ENCODE data around the gene MXRA5. TPM values are rescaled to one million over a fixed set of nuclear protein-coding genes. Genes with fewer than 3 reads are reported as not detected.
A peak's percentile ranks its signal among the peaks of the same experiment; 100 is the strongest.
"Not testable (repeated sequence)": the region's sequence is repeated elsewhere in the genome, so short reads cannot be mapped to it uniquely, and the experiment has no call there.

Gene MXRA5
- total RNA-seq, 1 experiment from 2014 or later, result 1.8 TPM

DNA sequence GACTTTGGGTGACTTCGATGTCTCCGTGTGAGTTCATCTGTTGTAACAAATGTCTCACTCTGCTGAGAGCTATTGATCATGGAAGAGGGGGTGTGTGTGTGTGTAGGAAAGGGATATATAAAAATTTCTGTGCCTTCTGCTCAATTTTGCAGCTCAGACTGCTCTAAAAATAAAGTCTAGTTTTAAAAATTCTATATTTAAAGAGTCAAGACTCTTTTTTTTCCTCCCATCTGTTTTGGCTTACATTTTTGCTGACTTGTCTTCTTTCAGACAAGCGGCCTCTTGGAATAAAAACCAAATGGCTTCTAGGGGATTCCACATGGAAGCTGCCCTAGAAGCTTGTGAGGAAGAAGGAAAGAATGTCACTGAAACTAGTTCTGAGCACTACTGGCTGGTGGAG, 6.3 kb upstream of the MXRA5 start:
- H3K36me3 ChIP-seq (replicated peaks; ENCODE audit: control insufficient read depth, insufficient read depth, low read length); DNase-seq; H3K4me3 ChIP-seq (ENCODE audit: insufficient read depth, low read depth, low read length); H3K27me3 ChIP-seq (ENCODE audit: control insufficient read depth, insufficient read depth, low read length): not testable (repeated sequence)

DNA sequence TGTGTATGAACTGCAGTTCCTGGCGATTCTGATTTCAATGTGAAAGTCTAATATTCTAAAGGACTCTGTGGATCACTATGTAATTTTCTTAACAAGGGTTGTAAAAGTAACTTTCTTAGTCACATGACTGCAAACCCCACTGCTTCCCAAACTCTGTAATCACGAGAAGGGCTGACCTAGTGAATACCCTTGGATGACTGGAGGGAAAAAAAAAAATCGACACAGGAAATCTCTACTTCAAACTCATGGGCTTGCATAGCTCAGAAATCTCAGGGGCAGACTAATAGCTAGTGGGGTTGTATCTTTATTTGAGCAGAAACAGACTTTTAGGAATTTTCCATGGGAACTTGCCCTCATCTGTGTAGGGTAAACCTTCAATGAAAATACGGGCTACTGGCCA, 4.8 kb upstream of the MXRA5 start:
- Histone ChIP-seq H3K4me3 (ENCODE audit: insufficient read depth, low read depth, low read length) (no peak overlapping the region), H3K27me3 (ENCODE audit: control insufficient read depth, insufficient read depth, low read length) (peaks cover 18% of the 10 kb centered on the region), H3K36me3 (replicated peaks; ENCODE audit: control insufficient read depth, insufficient read depth, low read length) (no peaks in the 10 kb centered on the region)
- DNase-seq, result no peak

DNA sequence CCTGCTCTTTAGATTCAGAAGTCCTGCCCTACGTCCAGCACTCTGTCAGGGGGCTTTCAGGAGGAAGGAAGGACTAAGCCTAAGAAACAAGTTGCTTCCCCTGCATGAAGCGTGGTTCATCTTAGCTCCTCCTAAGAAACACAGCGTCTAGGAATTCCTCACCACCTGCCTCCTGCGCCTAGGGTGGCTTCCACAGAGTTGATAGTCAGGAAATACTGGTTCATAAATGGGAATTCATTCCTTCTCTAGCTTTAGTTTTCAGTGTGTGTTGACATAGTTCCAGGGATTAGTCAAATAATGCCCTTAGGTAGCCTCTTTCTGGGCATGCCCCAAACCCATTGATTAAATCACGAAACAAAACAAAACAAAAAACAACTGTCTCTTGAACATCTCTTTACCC, 1.7 kb upstream of the MXRA5 start:
- H3K27me3 ChIP-seq (ENCODE audit: control insufficient read depth, insufficient read depth, low read length), result peaks cover 44% of the 10 kb centered on the region
- no peak for DNase-seq
- no peak overlapping the region for H3K4me3 ChIP-seq (ENCODE audit: insufficient read depth, low read depth, low read length)
- no peaks in the 10 kb centered on the region for H3K36me3 ChIP-seq (replicated peaks; ENCODE audit: control insufficient read depth, insufficient read depth, low read length)

DNA sequence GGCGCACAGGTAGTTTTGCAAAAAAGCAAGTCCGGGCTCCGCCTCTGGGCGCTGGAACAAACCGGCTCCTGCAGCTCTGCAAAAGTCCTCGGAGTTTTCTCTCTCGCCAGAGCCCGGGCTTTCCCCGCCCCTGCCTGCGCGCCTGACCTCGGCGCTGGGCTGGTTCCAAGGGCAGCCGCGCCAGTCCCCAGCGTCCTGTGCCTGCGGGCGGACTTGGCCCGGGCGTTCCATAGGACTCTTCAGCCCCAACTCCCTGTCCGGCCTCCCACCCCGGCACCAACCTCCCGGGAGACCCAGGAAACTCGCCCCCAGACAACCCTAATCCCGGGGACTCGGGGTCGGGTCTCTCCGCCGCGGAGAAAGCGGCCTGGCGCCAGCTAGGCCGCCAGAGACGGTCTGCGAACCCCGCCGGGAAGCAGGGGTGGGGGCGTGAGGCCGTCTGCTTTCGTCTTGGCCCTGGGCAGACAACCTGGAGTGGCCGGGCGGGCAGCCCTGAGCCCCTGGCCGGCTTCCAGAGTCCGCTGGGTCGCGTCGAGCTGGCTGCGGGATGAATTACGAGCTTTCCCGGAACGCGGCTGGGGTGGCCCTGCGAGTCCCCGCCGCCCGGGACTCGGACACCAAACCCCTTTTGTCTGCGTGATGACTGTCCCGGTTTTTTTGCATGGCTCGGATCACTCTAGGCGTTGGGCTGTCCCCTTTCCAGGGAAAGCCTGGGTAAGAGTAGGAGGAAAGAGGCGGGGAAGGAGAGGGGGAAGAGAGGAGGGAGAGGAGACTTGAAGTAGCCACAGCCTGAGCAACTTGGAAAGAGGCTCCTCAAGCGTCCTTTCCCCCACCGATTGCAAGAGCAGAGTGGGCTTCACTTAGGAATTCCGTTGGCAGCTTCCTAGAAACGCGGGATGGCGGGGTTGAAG, 916 bp downstream of the MXRA5 start:
- Histone ChIP-seq H3K27me3 (ENCODE audit: control insufficient read depth, insufficient read depth, low read length) (peaks cover 45% of the 10 kb centered on the region), H3K4me3 (ENCODE audit: insufficient read depth, low read depth, low read length) (peak overlapping the region; percentile 60)
- peak; percentile 68 for DNase-seq

DNA sequence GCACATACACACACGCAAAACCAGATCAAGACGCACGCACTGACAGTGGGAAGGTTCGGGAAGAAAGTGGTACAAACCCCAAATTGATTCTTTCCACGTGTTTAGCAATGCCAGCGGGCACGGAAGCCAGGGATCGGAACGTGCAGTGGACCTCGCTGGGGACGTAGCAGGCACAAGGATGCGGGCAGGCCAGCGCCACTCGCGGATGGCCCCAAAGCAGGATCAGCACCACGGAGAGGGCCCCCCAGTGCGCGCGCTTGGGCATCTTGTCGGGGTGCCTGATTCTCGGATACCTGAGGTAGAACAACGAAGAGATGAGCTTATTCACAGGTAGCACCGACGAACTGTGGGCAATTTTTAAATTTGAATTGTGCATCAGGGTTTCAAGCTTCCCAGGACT, 2.9 kb downstream of the MXRA5 start:
- H3K4me3 ChIP-seq (ENCODE audit: insufficient read depth, low read depth, low read length); H3K36me3 ChIP-seq (replicated peaks; ENCODE audit: control insufficient read depth, insufficient read depth, low read length): not testable (repeated sequence)
- peak; percentile 15 for DNase-seq
- peaks cover 44% of the 10 kb centered on the region for H3K27me3 ChIP-seq (ENCODE audit: control insufficient read depth, insufficient read depth, low read length)

More for the DNA sequence above, 916 bp downstream of the MXRA5 start:
- no peaks in the 10 kb centered on the region for H3K36me3 ChIP-seq (replicated peaks; ENCODE audit: control insufficient read depth, insufficient read depth, low read length)

DNA sequence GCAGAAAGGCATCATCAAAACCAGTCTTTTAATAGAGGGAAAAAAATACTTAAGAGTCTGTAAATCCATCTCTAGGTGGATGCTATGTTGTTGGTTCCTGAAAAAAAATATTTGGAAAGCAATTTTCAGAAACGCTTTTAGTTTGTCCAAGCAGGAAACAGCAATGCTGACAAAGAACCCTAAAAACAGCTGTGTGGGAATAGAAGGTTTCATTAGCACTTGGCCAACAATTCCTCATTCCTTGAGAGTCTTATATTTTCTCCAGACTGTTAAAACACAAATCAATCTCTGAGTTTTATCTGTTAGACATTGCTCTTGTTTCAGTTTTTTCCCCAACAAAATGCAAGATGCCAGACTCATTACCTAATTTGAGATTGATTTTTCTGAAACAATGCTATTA, 6.4 kb downstream of the MXRA5 start:
- H3K4me3 ChIP-seq (ENCODE audit: insufficient read depth, low read depth, low read length), result no peak overlapping the region
- H3K36me3 ChIP-seq (replicated peaks; ENCODE audit: control insufficient read depth, insufficient read depth, low read length), result no peaks in the 10 kb centered on the region
- peaks cover 15% of the 10 kb centered on the region for H3K27me3 ChIP-seq (ENCODE audit: control insufficient read depth, insufficient read depth, low read length)
- no peak for DNase-seq

DNA sequence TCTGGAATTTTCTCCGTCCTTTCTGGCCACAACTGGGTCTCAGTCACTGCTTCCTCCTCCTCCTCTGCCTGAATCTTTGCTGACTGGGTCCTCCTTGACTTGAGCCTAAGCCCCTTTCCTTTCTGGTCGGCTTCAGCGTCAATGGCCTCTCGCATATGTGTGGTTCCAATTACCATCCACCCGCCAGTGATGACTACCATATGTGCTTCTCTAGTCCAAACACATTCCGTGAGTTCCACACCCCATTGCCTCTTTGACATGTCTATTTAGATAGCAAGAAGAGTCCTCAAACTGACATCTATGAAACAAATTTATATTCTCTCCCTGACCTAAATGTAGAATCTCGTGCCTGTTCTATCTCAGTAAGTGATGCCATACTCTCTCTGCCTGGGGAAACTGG, 19.8 kb downstream of the MXRA5 start:
- Histone ChIP-seq H3K4me3 (ENCODE audit: insufficient read depth, low read depth, low read length) (no peak overlapping the region), H3K27me3 (ENCODE audit: control insufficient read depth, insufficient read depth, low read length) (no peaks in the 10 kb centered on the region), H3K36me3 (replicated peaks; ENCODE audit: control insufficient read depth, insufficient read depth, low read length) (no peaks in the 10 kb centered on the region)
- DNase-seq, result no peak

DNA sequence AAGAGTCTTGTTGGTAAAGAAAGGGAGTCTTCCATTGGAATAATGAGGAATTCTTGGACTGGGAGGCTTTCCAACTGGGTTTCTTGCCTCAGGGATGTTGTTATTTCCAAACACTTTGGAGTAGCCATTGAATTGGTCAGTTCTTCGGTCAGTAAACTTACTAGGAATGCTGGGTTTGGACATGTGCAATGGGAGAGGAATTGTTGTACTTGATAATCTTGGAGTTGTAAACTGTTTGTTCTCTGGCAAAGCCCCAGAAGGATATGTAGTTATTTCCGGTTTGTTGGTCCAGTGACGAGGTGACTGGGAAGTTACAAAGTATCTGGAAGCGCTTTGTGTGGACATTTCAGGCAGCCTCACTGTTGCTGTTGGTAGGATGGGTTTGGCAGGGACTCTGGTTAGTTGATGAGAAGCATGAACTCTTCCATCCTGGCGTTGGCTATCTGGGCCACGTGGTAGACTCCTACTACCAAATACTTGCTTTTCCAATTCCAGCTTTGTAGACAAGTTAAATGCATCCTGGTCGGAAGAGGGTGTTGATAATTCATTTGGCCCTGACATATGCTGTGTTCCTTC, 25.9 kb downstream of the MXRA5 start:
- DNase-seq, result no peak
- Histone ChIP-seq H3K27me3 (ENCODE audit: control insufficient read depth, insufficient read depth, low read length) (no peaks in the 10 kb centered on the region), H3K4me3 (ENCODE audit: insufficient read depth, low read depth, low read length) (no peak overlapping the region), H3K36me3 (replicated peaks; ENCODE audit: control insufficient read depth, insufficient read depth, low read length) (no peaks in the 10 kb centered on the region)

DNA sequence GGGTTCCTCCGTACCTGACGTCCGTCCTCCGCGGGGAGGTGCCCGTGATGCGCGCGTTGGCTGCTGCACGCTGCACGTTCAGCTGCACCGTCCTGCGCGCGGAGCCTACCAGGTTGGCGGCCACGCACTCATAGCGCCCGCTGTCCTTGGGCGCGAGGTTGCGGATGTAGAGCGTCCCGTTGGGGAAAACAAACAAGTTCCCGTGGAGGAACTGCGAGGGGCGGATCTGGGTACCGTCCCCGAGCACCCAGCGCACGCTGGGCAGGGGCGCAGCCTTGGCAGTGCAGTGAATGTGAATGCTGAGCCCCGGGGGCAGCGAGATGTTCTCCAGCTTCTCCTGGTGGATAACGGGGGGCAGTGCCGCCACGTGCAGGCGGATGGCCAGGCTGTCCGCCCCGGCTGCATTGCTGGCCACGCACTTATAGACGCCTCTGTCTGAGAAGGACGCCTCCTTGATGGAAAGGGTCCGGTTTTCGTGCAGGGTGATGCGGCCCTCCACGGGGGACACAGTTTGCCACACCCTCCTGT, 29.2 kb downstream of the MXRA5 start:
- no peak overlapping the region for H3K4me3 ChIP-seq (ENCODE audit: insufficient read depth, low read depth, low read length)
- H3K27me3 ChIP-seq (ENCODE audit: control insufficient read depth, insufficient read depth, low read length), result no peaks in the 10 kb centered on the region
- no peaks in the 10 kb centered on the region for H3K36me3 ChIP-seq (replicated peaks; ENCODE audit: control insufficient read depth, insufficient read depth, low read length)
- DNase-seq, result peak; percentile 7

DNA sequence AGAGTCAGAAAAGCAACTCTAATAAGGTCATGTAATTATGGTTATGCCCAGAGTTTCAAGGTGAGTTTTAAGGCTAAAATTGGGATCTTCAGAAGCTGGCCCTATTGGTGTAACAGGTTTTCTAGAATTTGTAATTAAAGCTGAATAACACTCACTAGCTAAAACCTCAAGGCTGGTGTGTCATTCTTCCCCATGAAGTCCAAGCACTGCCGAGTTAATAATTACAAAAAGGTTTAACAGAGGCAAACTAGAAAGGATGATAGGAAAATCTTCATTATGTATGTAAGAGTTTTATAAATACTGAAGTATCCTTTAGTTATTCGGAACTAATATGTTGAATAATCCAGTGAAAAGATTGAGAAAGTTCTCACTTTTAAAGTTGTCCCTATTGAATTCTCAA, 34.3 kb downstream of the MXRA5 start:
- no peaks in the 10 kb centered on the region for H3K27me3 ChIP-seq (ENCODE audit: control insufficient read depth, insufficient read depth, low read length)
- DNase-seq, result no peak
- H3K36me3 ChIP-seq (replicated peaks; ENCODE audit: control insufficient read depth, insufficient read depth, low read length), result no peaks in the 10 kb centered on the region
- no peak overlapping the region for H3K4me3 ChIP-seq (ENCODE audit: insufficient read depth, low read depth, low read length)

DNA sequence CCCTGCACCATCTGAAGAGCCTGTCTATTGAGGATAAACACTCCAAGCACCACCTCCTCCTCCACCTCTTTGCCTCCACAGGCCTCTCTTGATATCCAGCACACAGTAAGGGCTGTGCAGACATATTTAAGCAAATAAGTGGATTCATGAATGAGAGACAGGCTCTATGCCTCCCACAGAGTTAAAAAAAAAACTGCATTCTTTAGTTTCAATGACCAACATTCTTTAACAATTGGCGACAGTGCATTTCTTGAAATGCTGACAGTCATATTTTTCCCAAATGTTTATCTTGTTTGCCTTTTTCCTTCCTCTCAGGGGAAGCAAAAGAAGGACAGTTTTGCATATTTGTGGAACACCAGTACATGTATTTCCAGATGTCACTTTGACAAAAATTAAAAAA, 38.6 kb downstream of the MXRA5 start:
- Histone ChIP-seq H3K36me3 (replicated peaks; ENCODE audit: control insufficient read depth, insufficient read depth, low read length) (no peaks in the 10 kb centered on the region), H3K4me3 (ENCODE audit: insufficient read depth, low read depth, low read length) (no peak overlapping the region), H3K27me3 (ENCODE audit: control insufficient read depth, insufficient read depth, low read length) (no peaks in the 10 kb centered on the region)
- no peak for DNase-seq

DNA sequence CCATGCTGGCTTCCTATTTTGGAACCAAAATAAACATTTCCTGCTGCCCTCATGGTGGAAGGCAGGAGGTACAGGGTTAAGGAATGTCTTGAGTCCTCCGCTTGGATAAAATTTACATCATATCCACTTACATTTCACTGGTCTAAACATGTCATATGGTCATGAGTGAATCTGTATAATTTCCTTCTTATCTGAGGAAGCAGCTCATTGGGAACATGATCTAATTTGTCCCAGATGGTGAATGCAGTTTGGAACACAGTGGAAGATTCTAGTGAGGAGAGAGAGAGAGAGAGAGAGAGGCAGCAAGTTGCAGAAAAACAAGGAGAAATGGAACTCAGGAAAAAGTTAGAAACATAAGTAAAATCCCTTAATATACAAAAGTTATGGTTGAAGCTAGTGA, 46.8 kb downstream of the MXRA5 start:
- Histone ChIP-seq H3K4me3 (ENCODE audit: insufficient read depth, low read depth, low read length) (no peak overlapping the region), H3K36me3 (replicated peaks; ENCODE audit: control insufficient read depth, insufficient read depth, low read length) (no peaks in the 10 kb centered on the region), H3K27me3 (ENCODE audit: control insufficient read depth, insufficient read depth, low read length) (no peaks in the 10 kb centered on the region)
- DNase-seq, result no peak

DNA sequence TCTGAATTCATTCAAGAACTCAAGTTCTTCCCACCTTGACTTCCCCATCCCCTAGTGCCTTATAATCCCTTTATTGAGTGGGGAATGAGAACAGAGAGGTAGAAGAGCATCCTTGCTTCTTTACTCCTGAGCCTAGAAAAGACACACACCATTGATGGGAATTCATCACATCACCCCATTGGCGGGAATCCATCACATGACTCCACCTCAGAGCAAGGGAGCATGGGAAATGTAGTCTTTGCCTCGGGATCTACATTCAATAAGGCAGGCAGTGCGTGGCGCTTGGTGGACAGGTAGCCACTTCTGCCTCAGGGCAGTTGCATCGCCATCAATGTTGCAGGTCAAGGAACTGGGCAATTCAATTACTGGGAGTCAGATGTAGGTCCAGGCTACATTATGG, 50.7 kb downstream of the MXRA5 start:
- DNase-seq, result peak; percentile 47
- no peak overlapping the region for H3K4me3 ChIP-seq (ENCODE audit: insufficient read depth, low read depth, low read length)
- H3K27me3 ChIP-seq (ENCODE audit: control insufficient read depth, insufficient read depth, low read length), result no peaks in the 10 kb centered on the region
- no peaks in the 10 kb centered on the region for H3K36me3 ChIP-seq (replicated peaks; ENCODE audit: control insufficient read depth, insufficient read depth, low read length)

DNA sequence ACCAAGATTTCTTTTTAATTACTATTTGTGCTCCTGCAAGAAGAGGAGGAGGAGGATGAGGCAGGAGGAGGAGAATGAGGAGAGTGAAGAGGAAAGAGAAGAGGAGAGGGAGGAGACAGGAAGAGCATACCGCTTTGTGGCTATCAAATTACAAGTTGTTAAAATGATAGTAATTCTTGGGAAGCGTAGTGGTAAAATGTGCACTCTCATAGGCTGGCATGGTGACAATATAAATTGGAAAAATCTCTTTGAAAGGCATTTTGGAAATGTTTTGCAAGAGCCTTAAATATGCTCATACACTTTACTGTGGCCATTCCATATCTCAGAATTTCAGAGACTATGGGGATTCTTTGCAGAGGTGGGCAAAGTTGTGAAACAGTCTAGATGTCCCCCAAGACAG, 53.2 kb downstream of the MXRA5 start:
- no peaks in the 10 kb centered on the region for H3K36me3 ChIP-seq (replicated peaks; ENCODE audit: control insufficient read depth, insufficient read depth, low read length)
- no peak for DNase-seq
- H3K4me3 ChIP-seq (ENCODE audit: insufficient read depth, low read depth, low read length), result no peak overlapping the region
- H3K27me3 ChIP-seq (ENCODE audit: control insufficient read depth, insufficient read depth, low read length), result no peaks in the 10 kb centered on the region

DNA sequence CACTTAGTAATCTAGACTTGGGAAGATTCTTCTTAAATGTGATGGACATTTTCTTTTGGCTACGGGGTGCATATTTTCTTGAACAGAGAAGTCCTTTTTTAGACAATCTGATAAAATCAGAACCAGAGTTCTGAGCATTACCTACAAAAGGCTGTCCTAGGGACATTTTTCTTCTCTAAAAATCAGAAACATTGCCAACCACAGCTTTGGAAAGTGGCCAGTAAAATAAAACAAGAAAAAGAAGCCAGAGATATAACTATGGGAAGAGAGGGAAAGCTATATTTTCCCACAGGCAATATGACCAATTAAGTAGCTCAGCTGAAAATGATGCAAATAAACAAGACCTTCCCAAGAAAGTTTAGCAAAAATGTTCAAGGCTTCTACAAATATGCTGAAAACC, 55.9 kb downstream of the MXRA5 start:
- no peak for DNase-seq
- Histone ChIP-seq H3K27me3 (ENCODE audit: control insufficient read depth, insufficient read depth, low read length) (no peaks in the 10 kb centered on the region), H3K4me3 (ENCODE audit: insufficient read depth, low read depth, low read length) (no peak overlapping the region), H3K36me3 (replicated peaks; ENCODE audit: control insufficient read depth, insufficient read depth, low read length) (no peaks in the 10 kb centered on the region)
